ENCODE results near the gene RPL35. TPM values are rescaled to one million over a fixed set of nuclear protein-coding genes. Genes with fewer than 3 reads are reported as not detected.
"Not testable (repeated sequence)": the region's sequence is repeated elsewhere in the genome, so short reads cannot be mapped to it uniquely, and the experiment has no call there.

The RPL35 gene
- total RNA-seq, 1 donor from 2014 or later, result 2,732 TPM

- no peak overlapping the region for H3K27ac ChIP-seq (ENCODE audit: low read depth, low read length)
- no peak overlapping the region for H3K9ac ChIP-seq (ENCODE audit: low read depth in 1 of 3, low read length in 3 of 3)
- peaks cover 28 to 37% (median 35%) of the 10 kb centered on the region in 3 donors for H3K4me1 ChIP-seq (ENCODE audit: control insufficient read depth in 3 of 3, insufficient read depth in 3 of 3, low read length in 3 of 3)
- no peak overlapping the region for H3K4me3 ChIP-seq (ENCODE audit: low read length in 3 of 3)
- peaks cover 24 to 27% (median 25%) of the 10 kb centered on the region in 3 donors for H3K36me3 ChIP-seq (ENCODE audit: control insufficient read depth in 3 of 3, insufficient read depth in 3 of 3, low read length in 3 of 3)
- H3K27me3 ChIP-seq (ENCODE audit: control insufficient read depth in 3 of 3, insufficient read depth in 3 of 3, low read length in 3 of 3), result no peaks in the 10 kb centered on the region
- no peaks in the 10 kb centered on the region for H3K9me3 ChIP-seq (ENCODE audit: control insufficient read depth in 3 of 3, low read length in 3 of 3)
These were observed 7.6 kb downstream of the RPL35 start for GRCh38 chr9:124854161-124854560.

- peak overlapping the region in 1 of 3 donors; percentile 75 for H3K4me3 ChIP-seq (ENCODE audit: low read length in 3 of 3)
- no peak overlapping the region for H3K27ac ChIP-seq (ENCODE audit: low read depth, low read length)
- peak overlapping the region; percentile 33 to 78 (median 61) for H3K9ac ChIP-seq (ENCODE audit: low read depth in 1 of 3, low read length in 3 of 3)
- no peaks in the 10 kb centered on the region for H3K9me3 ChIP-seq (ENCODE audit: control insufficient read depth in 3 of 3, low read length in 3 of 3)
- H3K36me3 ChIP-seq (ENCODE audit: control insufficient read depth in 3 of 3, insufficient read depth in 3 of 3, low read length in 3 of 3), result peaks cover 19 to 23% (median 21%) of the 10 kb centered on the region in 3 donors
- H3K4me1 ChIP-seq (ENCODE audit: control insufficient read depth in 3 of 3, insufficient read depth in 3 of 3, low read length in 3 of 3), result peaks cover 23 to 32% (median 30%) of the 10 kb centered on the region in 3 donors
- no peaks in the 10 kb centered on the region for H3K27me3 ChIP-seq (ENCODE audit: control insufficient read depth in 3 of 3, insufficient read depth in 3 of 3, low read length in 3 of 3)
These were observed 8.1 kb downstream of the RPL35 start for GRCh38 chr9:124853605-124854143.

DNA sequence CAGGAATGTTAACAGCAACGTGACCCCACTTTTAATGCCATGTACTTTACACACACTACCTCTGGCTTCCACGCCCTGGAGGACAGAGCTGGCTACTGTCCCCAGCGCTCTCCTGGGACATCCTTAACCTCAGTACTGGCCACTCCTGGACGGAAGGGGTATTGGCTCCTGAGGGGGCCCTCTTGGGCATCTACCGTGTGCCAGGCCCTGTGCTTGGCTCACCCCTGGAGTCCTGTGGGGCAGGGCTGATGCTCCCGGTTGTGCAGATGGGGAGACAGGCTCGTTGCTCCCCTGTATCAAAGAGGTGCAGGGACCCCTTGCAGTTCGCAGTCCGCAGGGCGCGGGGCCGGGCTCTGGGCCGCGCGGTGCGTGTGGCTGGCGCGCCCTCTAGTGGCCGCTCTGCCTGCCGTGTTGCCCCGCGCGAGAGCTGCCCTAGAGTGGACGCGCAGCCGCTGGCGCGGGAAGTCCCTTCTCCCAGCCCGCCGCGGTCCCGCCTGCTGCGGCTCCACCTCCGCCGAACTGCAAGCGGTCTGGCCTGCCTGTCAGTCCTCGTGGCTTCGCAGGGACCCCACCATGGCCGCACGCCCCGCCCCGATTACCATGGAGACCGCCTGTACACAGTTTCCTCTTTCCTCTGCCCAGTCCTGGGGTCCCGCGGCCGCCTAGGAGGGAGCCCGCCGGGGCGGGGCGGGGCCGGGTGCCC is 8.8 kb downstream of the RPL35 start, which contains the start of gene WDR38:
TSS of gene WDR38 (plus strand) at position 632 of the 703 bp plus-strand sequence. CDS start 72 bp downstream, outside the sequence.
- no peaks in the 10 kb centered on the region for H3K27me3 ChIP-seq (ENCODE audit: control insufficient read depth in 3 of 3, insufficient read depth in 3 of 3, low read length in 3 of 3)
- peak within 1 kb of the TSS; percentile 73 for H3K27ac ChIP-seq (ENCODE audit: low read depth, low read length)
- peaks cover 21 to 26% (median 25%) of the 10 kb centered on the region in 3 donors for H3K4me1 ChIP-seq (ENCODE audit: control insufficient read depth in 3 of 3, insufficient read depth in 3 of 3, low read length in 3 of 3)
- peak within 1 kb of the TSS; percentile 57 to 78 (median 75) for H3K4me3 ChIP-seq (ENCODE audit: low read length in 3 of 3)
- peaks cover 12 to 16% (median 14%) of the 10 kb centered on the region in 3 donors for H3K36me3 ChIP-seq (ENCODE audit: control insufficient read depth in 3 of 3, insufficient read depth in 3 of 3, low read length in 3 of 3)
- H3K9me3 ChIP-seq (ENCODE audit: control insufficient read depth in 3 of 3, low read length in 3 of 3), result no peaks in the 10 kb centered on the region
- H3K9ac ChIP-seq (ENCODE audit: low read depth in 1 of 3, low read length in 3 of 3), result peak within 1 kb of the TSS; percentile 61 to 78 (median 66)

DNA sequence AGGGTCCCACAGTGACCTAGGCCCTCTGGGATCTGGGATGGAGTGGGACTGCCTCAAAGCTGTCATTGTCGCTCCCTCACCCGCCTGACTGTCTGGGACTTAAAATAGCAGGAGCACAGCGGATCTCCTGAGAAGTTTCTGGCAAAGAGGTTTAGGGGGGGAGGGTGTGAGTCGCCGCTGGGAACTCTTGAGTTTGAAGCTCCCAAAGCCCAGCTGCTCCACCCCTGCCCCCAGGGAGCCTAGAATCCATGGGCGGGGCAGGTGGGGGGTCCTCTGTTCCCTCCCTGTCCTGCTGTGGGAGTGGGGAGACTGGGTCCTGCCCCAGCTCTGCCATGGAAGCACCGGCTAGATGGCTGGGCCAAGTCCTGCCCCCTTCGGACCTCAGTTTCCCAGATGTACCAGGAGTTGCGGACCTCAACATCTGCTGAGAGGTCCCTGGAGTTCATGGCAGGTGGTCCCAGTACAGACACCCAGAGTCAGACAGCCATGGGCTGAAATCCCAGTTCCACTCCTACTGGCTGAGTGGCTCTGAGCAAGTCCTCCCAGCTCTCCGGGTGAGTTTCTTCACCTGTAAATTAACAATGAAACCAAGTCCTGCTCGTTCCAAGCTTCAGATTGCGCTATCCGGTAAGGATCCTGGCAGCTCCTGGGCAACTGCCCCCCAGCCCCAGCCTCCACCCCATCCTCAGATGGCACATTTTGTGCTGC is 9.5 kb downstream of the RPL35 start:
- Histone ChIP-seq H3K27ac (ENCODE audit: low read depth, low read length) (peak overlapping the region; percentile 73), H3K36me3 (ENCODE audit: control insufficient read depth in 3 of 3, insufficient read depth in 3 of 3, low read length in 3 of 3) (peaks cover 5 to 10% (median 7%) of the 10 kb centered on the region in 3 donors), H3K27me3 (ENCODE audit: control insufficient read depth in 3 of 3, insufficient read depth in 3 of 3, low read length in 3 of 3) (no peaks in the 10 kb centered on the region), H3K9ac (ENCODE audit: low read depth in 1 of 3, low read length in 3 of 3) (peak overlapping the region; percentile 54 to 78 (median 66)), H3K4me1 (ENCODE audit: control insufficient read depth in 3 of 3, insufficient read depth in 3 of 3, low read length in 3 of 3) (peaks cover 21 to 26% (median 22%) of the 10 kb centered on the region in 3 donors), H3K4me3 (ENCODE audit: low read length in 3 of 3) (peak overlapping the region; percentile 57 to 78 (median 75)), H3K9me3 (ENCODE audit: control insufficient read depth in 3 of 3, low read length in 3 of 3) (no peaks in the 10 kb centered on the region)

DNA sequence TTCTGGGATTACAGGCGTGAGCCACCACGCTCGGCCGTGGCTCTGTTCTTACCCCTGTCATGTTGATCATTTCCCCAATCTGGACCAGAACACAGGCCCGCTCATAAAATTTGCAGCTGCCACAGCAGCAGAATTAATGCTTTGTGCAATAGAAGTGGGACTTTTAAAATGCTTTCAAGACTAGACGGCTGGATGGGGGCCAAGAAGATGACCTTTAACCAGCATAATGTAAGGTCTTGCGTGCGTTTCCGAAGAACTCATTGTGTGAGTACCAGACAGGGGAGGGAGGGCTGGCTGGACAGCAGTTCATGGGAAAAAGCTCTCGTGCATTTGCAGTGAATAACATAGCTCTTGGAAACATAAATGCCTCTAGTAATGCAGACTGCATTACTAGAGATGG is 12.0 kb downstream of the RPL35 start:
- Histone ChIP-seq H3K27me3 (ENCODE audit: control insufficient read depth in 3 of 3, insufficient read depth in 3 of 3, low read length in 3 of 3) (no peaks in the 10 kb centered on the region), H3K4me1 (ENCODE audit: control insufficient read depth in 3 of 3, insufficient read depth in 3 of 3, low read length in 3 of 3) (peaks cover 21 to 26% (median 22%) of the 10 kb centered on the region in 3 donors), H3K9ac (ENCODE audit: low read depth in 1 of 3, low read length in 3 of 3) (no peak overlapping the region), H3K9me3 (ENCODE audit: control insufficient read depth in 3 of 3, low read length in 3 of 3) (no peaks in the 10 kb centered on the region), H3K4me3 (ENCODE audit: low read length in 3 of 3) (no peak overlapping the region), H3K27ac (ENCODE audit: low read depth, low read length) (no peak overlapping the region), H3K36me3 (ENCODE audit: control insufficient read depth in 3 of 3, insufficient read depth in 3 of 3, low read length in 3 of 3) (no peaks in the 10 kb centered on the region)

DNA sequence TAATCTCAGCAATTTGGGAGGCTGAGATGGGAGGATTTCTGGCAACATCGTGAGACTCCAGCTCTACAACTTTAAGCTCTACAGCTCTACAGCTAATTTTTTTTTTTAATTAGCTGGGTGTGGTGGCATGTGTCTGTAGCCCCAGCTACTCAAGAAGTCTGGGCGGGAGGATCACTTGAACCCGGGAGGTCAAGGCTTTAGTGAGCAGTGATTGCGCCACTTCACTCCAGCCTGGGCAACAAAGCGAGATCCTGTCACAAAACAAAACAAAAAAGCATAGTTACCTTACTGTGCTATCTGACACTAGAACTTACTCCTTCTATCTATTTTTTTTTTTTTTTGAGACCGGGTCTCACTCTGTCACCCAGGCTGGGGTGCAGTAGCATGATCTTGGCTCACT is 14.8 kb downstream of the RPL35 start:
- Histone ChIP-seq H3K27ac (ENCODE audit: low read depth, low read length) (no peak overlapping the region), H3K4me3 (ENCODE audit: low read length in 3 of 3) (no peak overlapping the region), H3K9me3 (ENCODE audit: control insufficient read depth in 3 of 3, low read length in 3 of 3) (no peaks in the 10 kb centered on the region), H3K9ac (ENCODE audit: low read depth in 1 of 3, low read length in 3 of 3) (no peak overlapping the region), H3K4me1 (ENCODE audit: control insufficient read depth in 3 of 3, insufficient read depth in 3 of 3, low read length in 3 of 3) (peaks cover 5 to 16% (median 6%) of the 10 kb centered on the region in 3 donors), H3K36me3 (ENCODE audit: control insufficient read depth in 3 of 3, insufficient read depth in 3 of 3, low read length in 3 of 3) (no peaks in the 10 kb centered on the region), H3K27me3 (ENCODE audit: control insufficient read depth in 3 of 3, insufficient read depth in 3 of 3, low read length in 3 of 3) (no peaks in the 10 kb centered on the region)

GRCh38 chr9:124846467-124846866 is 15.3 kb downstream of the RPL35 start:
- not testable (repeated sequence) for H3K27me3 ChIP-seq (ENCODE audit: control insufficient read depth in 3 of 3, insufficient read depth in 3 of 3, low read length in 3 of 3); H3K36me3 ChIP-seq (ENCODE audit: control insufficient read depth in 3 of 3, insufficient read depth in 3 of 3, low read length in 3 of 3); H3K4me3 ChIP-seq (ENCODE audit: low read length in 3 of 3); H3K9me3 ChIP-seq (ENCODE audit: control insufficient read depth in 3 of 3, low read length in 3 of 3); H3K27ac ChIP-seq (ENCODE audit: low read depth, low read length); H3K9ac ChIP-seq (ENCODE audit: low read depth in 1 of 3, low read length in 3 of 3)
- H3K4me1 ChIP-seq (ENCODE audit: control insufficient read depth in 3 of 3, insufficient read depth in 3 of 3, low read length in 3 of 3), result peaks cover under 1 to 11% (median under 1%) of the 10 kb centered on the region in 3 donors

GRCh38 chr9:124844291-124844690 is 17.5 kb downstream of the RPL35 start:
- Histone ChIP-seq H3K4me1 (ENCODE audit: control insufficient read depth in 3 of 3, insufficient read depth in 3 of 3, low read length in 3 of 3) (peaks cover 14 to 17% (median 15%) of the 10 kb centered on the region in 3 donors), H3K27me3 (ENCODE audit: control insufficient read depth in 3 of 3, insufficient read depth in 3 of 3, low read length in 3 of 3) (no peaks in the 10 kb centered on the region), H3K36me3 (ENCODE audit: control insufficient read depth in 3 of 3, insufficient read depth in 3 of 3, low read length in 3 of 3) (no peaks in the 10 kb centered on the region), H3K9ac (ENCODE audit: low read depth in 1 of 3, low read length in 3 of 3) (no peak overlapping the region), H3K9me3 (ENCODE audit: control insufficient read depth in 3 of 3, low read length in 3 of 3) (no peaks in the 10 kb centered on the region), H3K4me3 (ENCODE audit: low read length in 3 of 3) (no peak overlapping the region), H3K27ac (ENCODE audit: low read depth, low read length) (no peak overlapping the region)

- Histone ChIP-seq H3K9me3 (ENCODE audit: control insufficient read depth in 3 of 3, low read length in 3 of 3) (no peaks in the 10 kb centered on the region), H3K27me3 (ENCODE audit: control insufficient read depth in 3 of 3, insufficient read depth in 3 of 3, low read length in 3 of 3) (no peaks in the 10 kb centered on the region), H3K9ac (ENCODE audit: low read depth in 1 of 3, low read length in 3 of 3) (no peak overlapping the region), H3K4me3 (ENCODE audit: low read length in 3 of 3) (no peak overlapping the region), H3K36me3 (ENCODE audit: control insufficient read depth in 3 of 3, insufficient read depth in 3 of 3, low read length in 3 of 3) (no peaks in the 10 kb centered on the region), H3K4me1 (ENCODE audit: control insufficient read depth in 3 of 3, insufficient read depth in 3 of 3, low read length in 3 of 3) (peaks cover 14 to 17% (median 15%) of the 10 kb centered on the region in 3 donors), H3K27ac (ENCODE audit: low read depth, low read length) (no peak overlapping the region)
These were observed 18.2 kb downstream of the RPL35 start for GRCh38 chr9:124843456-124844034.
